Progenitor cell of endocrine pancreas (in vitro differentiated cells): ENCODE measurements around the gene RPRD1B. TPM values are rescaled to one million over a fixed set of nuclear protein-coding genes. Genes with fewer than 3 reads are reported as not detected.

Experiments used
- DNase-seq: peaks from one replicate; pipeline ENCODE4 v3.0.0; 2021; ENCODE audit warnings: low spot score; ENCODE audit not compliant: unreplicated experiment
- H3K27ac Mint-ChIP-seq: 2 replicates; pipeline ENCODE4 v1.8.0; 2021; ENCODE audit warnings: mild to moderate bottlenecking, moderate library complexity, mixed read lengths
- H3K27me3 Mint-ChIP-seq: 2 replicates; pipeline ENCODE4 v1.8.0; 2021; ENCODE audit warnings: mixed read lengths
- H3K36me3 Mint-ChIP-seq: 2 replicates; pipeline ENCODE4 v1.8.0; 2022; ENCODE audit warnings: mixed read lengths; ENCODE audit not compliant: insufficient read depth
- H3K4me1 Mint-ChIP-seq: 2 replicates; pipeline ENCODE4 v1.8.0; 2021; ENCODE audit warnings: low read depth, mixed read lengths
- H3K4me3 Mint-ChIP-seq: 2 replicates; pipeline ENCODE4 v1.8.0; 2021; ENCODE audit warnings: low read depth, mild to moderate bottlenecking, moderate library complexity, mixed read lengths
- H3K9me3 Mint-ChIP-seq: 2 replicates; pipeline ENCODE4 v1.8.0; 2021; ENCODE audit warnings: low read depth, mixed read lengths
- CTCF ChIP-seq: fragments of 200-600 bp; sonication (generic); IDR thresholded peaks from one replicate; pipeline ENCODE4 v1.5.0; 2021; ENCODE audit warnings: antibody characterized with exemption, mild to moderate bottlenecking; ENCODE audit not compliant: unreplicated experiment
- total RNA-seq: library from RNA; stranded (reverse); gene quantifications from 2 replicates; pipeline ENCODE4 v1.2.1, GENCODE V29; 2021

Gene RPRD1B
- total RNA-seq, 1 donor from 2014 or later = 31.7 TPM

- Mint-ChIP-seq H3K27me3 (no peaks in the 10 kb centered on the region), H3K36me3 (peaks cover 13% of the 10 kb centered on the region), H3K9me3 (no peaks in the 10 kb centered on the region), H3K4me1 (peaks cover 28% of the 10 kb centered on the region), H3K4me3 (no peak overlapping the region), H3K27ac (no peak overlapping the region)
- no peak for DNase-seq
- no peak for TF ChIP-seq CTCF
These were observed 21.1 kb downstream of the RPRD1B start for GRCh38 chr20:38054647-38055046.

- Mint-ChIP-seq H3K36me3 (peaks cover 17% of the 10 kb centered on the region), H3K27ac (no peak overlapping the region), H3K9me3 (no peaks in the 10 kb centered on the region), H3K27me3 (no peaks in the 10 kb centered on the region), H3K4me1 (peaks cover 33% of the 10 kb centered on the region), H3K4me3 (no peak overlapping the region)
- DNase-seq = no peak
- TF ChIP-seq CTCF = no peak
These were observed 21.7 kb downstream of the RPRD1B start for GRCh38 chr20:38055294-38055693.

GRCh38 chr20:38055848-38056247, 22.3 kb downstream of the RPRD1B start:
- H3K9me3 Mint-ChIP-seq = no peaks in the 10 kb centered on the region
- DNase-seq = no peak
- H3K36me3 Mint-ChIP-seq = peaks cover 22% of the 10 kb centered on the region
- no peak overlapping the region for H3K4me3 Mint-ChIP-seq
- no peak for TF ChIP-seq CTCF
- H3K4me1 Mint-ChIP-seq = peaks cover 35% of the 10 kb centered on the region
- H3K27me3 Mint-ChIP-seq = no peaks in the 10 kb centered on the region
- H3K27ac Mint-ChIP-seq = no peak overlapping the region

- H3K36me3 Mint-ChIP-seq = peaks cover 20% of the 10 kb centered on the region
- peak; percentile 93 for TF ChIP-seq CTCF
- H3K27ac Mint-ChIP-seq = no peak overlapping the region
- H3K27me3 Mint-ChIP-seq = no peaks in the 10 kb centered on the region
- peaks cover 30% of the 10 kb centered on the region for H3K4me1 Mint-ChIP-seq
- H3K4me3 Mint-ChIP-seq = no peak overlapping the region
- no peaks in the 10 kb centered on the region for H3K9me3 Mint-ChIP-seq
- peak; percentile 77 for DNase-seq
These were observed 23.9 kb downstream of the RPRD1B start for GRCh38 chr20:38057351-38057972.

GRCh38 chr20:38059832-38060231, 26.3 kb downstream of the RPRD1B start:
- Mint-ChIP-seq H3K36me3 (peaks cover 23% of the 10 kb centered on the region), H3K4me3 (no peak overlapping the region), H3K4me1 (peaks cover 22% of the 10 kb centered on the region), H3K27me3 (no peaks in the 10 kb centered on the region), H3K9me3 (no peaks in the 10 kb centered on the region), H3K27ac (no peak overlapping the region)
- no peak for TF ChIP-seq CTCF
- DNase-seq = no peak
